ENCODE measurements around the gene KLHDC9. TPM values are rescaled to one million over a fixed set of nuclear protein-coding genes. Genes with fewer than 3 reads are reported as not detected.
A peak's percentile ranks its signal among the peaks of the same experiment; 100 is the strongest.

Gene KLHDC9
- total and polyA plus RNA-seq, 9 of the 15 experiments (the other 6 are each of a cell fraction or from before 2014, with no cell fraction given): not detected

- no peak for TF ChIP-seq ZFP91 (CRISPR knock-in tag; IDR thresholded peaks at IDR 0.05)
- peak; percentile 79 for TF ChIP-seq TAF7 (tag; IDR thresholded peaks at IDR 0.05)
- peak; percentile 77 for TF ChIP-seq POLR2H (tag; IDR thresholded peaks at IDR 0.05; ENCODE audit: low read depth)
- TF ChIP-seq ZBTB9 (CRISPR knock-in tag; IDR thresholded peaks at IDR 0.05): peak; percentile 45; the same call in 1 of the 2 replicates
- TF ChIP-seq RBFOX2 (IDR thresholded peaks at IDR 0.05; ENCODE audit: low read depth, low read length): peak; percentile 100
- TF ChIP-seq HLTF (IDR thresholded peaks at IDR 0.05): no peak
- TF ChIP-seq ZNF347 (CRISPR knock-in tag; IDR thresholded peaks at IDR 0.05; ENCODE audit: low read depth): no peak
- TF ChIP-seq RBM34 (IDR thresholded peaks at IDR 0.05; ENCODE audit: borderline replicate concordance, insufficient read depth, low read length): no peak
- no peak for TF ChIP-seq ZNF140 (CRISPR knock-in tag; IDR thresholded peaks at IDR 0.05)
- TF ChIP-seq PTBP1 (IDR thresholded peaks at IDR 0.05; ENCODE audit: low read depth, low read length): no peak
- no peak for TF ChIP-seq MAFK (IDR thresholded peaks at IDR 0.05; ENCODE audit: low read length)
- TF ChIP-seq IRF2 (CRISPR knock-in tag; IDR thresholded peaks at IDR 0.05): no peak
- no peak for TF ChIP-seq YBX1 (IDR thresholded peaks at IDR 0.05)
- TF ChIP-seq TARDBP (IDR thresholded peaks at IDR 0.05): no peak
- no peak for TF ChIP-seq ESRRB (CRISPR knock-in tag; IDR thresholded peaks at IDR 0.05; ENCODE audit: borderline replicate concordance)
- no peak for TF ChIP-seq PHB2 (IDR thresholded peaks at IDR 0.05; ENCODE audit: low read depth)
- no peak for TF ChIP-seq ZBTB5 (IDR thresholded peaks at IDR 0.05)
- TF ChIP-seq WHSC1 (IDR thresholded peaks at IDR 0.05; ENCODE audit: low read length): no peak
- TF ChIP-seq NR4A1 (CRISPR knock-in tag; IDR thresholded peaks at IDR 0.05): no peak; the same call in 1 of the 2 replicates
- no peak for TF ChIP-seq NR4A1 (tag; IDR thresholded peaks at IDR 0.05)
- TF ChIP-seq MXI1 (IDR thresholded peaks at IDR 0.05; ENCODE audit: low read depth, low read length): peak; percentile 37; the same call in 1 of the 2 replicates
- no peak for TF ChIP-seq EWSR1 (IDR thresholded peaks at IDR 0.05; ENCODE audit: borderline replicate concordance, low read depth, partially characterized antibody)
- TF ChIP-seq CHCHD3 (CRISPR knock-in tag; IDR thresholded peaks at IDR 0.05): no peak
- no peak for TF ChIP-seq HSF4 (CRISPR knock-in tag; IDR thresholded peaks at IDR 0.05; ENCODE audit: borderline replicate concordance)
Observed at GRCh38 chr1:161117759-161118581, 19.8 kb downstream of the KLHDC9 start, which contains the start of the genes NIT1 and PFDN2 (continued).

Data from K562 (cell line).